Measurements from ENCODE around the gene THBS2.

DNA sequence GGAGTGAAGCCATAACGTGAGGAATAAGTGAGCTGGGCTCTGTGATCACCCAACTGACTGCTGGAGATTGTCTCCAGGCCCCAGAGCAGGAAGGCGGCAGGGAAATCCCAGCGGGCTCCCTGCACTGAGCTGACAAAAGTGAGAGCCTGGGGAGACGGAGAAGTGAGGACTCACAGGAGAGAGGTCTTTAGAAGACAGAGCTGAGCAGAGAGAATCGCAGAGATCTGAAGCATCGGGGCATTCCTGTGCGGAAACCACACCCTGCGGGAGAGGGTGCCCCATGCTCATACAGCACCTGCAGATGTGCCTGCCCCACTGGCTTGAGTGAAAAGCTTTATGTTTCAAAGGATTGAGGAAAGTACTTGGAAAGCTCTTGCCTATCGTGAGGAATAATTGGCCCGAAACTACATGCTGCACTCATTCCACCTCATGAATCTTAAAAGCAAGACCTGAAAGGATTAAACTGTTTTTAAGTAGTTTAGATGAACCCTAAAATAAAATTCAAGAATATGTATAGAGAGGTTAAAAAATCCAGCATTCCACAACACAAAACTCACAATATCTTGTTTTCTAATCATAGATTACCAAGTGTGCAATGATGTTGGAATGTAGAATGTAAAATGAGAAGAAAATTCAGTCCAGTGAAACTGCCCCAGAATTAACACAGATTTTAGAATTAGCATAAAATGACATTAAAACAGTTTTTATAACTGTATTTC, 17.7 kb upstream of the THBS2 start:
- TF ChIP-seq, protein P1, sequence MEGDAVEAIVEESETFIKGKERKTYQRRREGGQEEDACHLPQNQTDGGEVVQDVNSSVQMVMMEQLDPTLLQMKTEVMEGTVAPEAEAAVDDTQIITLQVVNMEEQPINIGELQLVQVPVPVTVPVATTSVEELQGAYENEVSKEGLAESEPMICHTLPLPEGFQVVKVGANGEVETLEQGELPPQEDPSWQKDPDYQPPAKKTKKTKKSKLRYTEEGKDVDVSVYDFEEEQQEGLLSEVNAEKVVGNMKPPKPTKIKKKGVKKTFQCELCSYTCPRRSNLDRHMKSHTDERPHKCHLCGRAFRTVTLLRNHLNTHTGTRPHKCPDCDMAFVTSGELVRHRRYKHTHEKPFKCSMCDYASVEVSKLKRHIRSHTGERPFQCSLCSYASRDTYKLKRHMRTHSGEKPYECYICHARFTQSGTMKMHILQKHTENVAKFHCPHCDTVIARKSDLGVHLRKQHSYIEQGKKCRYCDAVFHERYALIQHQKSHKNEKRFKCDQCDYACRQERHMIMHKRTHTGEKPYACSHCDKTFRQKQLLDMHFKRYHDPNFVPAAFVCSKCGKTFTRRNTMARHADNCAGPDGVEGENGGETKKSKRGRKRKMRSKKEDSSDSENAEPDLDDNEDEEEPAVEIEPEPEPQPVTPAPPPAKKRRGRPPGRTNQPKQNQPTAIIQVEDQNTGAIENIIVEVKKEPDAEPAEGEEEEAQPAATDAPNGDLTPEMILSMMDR (IDR thresholded peaks at IDR 0.05), result no peak
- no peak for TF ChIP-seq POLR2A (IDR thresholded peaks at IDR 0.05)

All from ovary (tissue), 3 donors.